HG02938 (cell line): ENCODE results near the gene ASAP2.

Source experiments
- ATAC-seq: cut with Tn5 transposase; IDR thresholded peaks from one replicate; pipeline ENCODE4 v1.9.1; 2021; ENCODE audit warnings: mild to moderate bottlenecking, moderate library complexity; ENCODE audit not compliant: unreplicated experiment

ASAP2 gene

DNA sequence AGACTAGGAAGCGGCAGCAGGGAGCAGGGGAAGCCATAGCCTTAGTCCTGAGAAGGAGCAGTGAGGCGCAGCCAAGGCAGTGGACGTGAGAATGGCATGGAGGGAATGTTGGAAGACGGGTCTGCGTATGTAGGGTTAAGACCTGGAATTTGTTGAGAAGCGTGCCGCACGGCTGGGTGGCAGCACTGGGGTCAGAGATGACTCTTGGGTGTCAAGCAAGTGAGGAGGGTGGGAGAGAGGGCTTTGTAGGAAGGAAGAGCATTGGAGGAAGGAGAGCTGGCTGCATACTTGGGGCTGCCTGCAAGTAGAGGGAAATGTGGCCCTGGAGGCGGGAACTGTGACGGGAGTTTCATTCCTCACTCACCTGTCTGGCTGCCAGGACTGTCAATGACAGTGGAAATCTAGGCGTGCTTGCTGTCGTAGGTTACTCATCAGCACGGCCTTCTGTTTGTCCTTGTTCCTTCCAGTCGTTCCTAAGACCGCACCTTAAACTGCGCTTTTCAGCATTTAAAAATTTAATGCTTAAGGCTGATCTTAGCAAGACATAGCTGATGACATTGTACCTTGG lies 108.8 kb downstream of the ASAP2 start:
- ATAC-seq = no peak

DNA sequence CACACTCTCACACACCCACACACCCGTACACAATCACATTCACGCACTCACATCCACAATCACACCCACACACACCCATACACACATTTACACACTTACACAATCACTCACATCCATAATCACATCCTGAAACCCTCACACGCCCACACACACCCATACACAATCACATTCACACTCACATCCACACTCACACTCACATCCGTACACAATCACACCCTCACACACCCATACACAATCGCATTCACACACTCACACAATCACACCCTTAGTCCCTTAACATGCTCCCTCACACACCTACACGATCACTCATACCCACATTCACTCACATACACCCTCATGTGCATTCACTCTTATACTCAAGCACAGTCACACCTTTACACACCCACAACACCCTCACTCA lies 110.9 kb downstream of the ASAP2 start:
- no peak for ATAC-seq

DNA sequence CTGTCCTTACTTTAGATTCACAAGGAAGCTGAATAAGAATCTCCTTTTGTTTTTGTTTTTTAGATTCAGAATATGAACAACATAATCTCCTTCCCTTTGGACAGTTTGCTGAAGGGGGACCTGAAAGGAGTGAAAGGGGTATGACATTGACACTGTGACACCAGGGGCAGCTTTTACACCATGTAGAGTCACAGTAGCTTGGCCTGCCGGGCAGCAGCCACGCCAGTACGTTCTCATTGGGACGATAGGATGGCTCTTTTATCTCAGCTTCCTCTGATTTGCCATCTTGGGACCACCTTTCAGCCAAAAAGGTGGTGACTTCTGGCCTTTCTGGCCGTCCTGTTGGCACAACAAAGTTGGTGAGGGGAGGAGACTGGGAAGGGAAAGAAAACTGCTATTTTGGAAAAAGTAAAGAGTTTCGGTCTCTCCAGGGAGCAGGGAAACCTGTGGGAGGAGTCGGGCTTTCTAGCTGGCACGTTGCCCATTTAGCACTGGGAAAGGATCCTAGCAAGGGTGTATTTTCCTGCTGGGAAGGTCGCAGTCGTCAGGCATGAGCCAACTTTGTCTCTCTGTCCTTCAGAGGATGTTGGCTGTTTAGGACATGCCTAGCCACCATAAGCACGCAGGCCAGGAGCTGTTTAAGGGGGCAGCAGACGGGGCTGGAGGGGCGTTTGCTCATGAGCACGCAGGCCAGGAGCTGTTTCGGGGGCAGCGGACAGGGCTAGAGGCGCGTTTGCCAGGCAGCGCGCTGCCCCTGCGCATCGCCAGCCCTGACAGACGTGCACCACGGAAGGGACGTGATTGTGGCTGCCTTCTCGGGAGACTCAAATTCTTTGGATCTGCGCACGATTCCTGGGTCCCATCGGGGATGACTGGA lies 112.1 kb downstream of the ASAP2 start:
- no peak for ATAC-seq

DNA sequence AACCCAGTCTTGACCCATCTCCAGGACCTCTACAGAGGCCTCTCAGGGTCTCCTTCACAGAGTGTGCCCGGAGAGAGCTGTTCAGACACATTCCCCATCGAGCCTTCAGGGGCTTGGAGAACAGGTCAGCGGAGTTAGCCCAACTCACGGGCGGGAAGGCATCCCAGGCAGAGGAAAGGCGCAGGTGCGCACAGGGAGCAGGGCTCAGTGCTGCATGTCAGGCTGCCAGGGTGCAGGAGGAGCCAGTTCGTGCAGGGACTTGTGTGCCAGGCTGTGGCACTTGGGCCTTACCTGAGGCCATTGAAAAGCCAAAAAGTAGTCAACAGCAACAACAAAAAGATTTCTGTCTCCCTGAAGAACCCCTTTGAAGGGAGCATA lies 112.7 kb downstream of the ASAP2 start:
- ATAC-seq = no peak

DNA sequence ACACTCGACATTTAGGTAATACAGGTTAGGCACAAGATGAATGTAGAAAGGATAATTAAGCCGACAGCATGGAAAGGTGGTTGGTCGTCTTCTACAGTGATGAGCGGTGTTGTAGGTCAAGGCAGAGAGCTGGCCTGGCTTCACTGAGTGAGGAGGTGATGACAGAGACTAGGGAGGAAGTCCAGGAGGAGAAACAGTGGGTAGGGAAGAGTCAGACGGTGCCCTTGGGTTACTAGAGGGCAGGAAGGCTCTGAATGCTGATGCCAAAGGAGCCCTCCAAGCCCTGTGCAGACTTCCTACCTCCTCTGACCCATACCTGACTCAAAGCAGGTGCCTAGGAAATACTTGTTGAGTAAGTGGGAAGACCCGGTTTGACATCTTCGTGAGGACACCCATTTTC lies 116.0 kb downstream of the ASAP2 start:
- no peak for ATAC-seq

DNA sequence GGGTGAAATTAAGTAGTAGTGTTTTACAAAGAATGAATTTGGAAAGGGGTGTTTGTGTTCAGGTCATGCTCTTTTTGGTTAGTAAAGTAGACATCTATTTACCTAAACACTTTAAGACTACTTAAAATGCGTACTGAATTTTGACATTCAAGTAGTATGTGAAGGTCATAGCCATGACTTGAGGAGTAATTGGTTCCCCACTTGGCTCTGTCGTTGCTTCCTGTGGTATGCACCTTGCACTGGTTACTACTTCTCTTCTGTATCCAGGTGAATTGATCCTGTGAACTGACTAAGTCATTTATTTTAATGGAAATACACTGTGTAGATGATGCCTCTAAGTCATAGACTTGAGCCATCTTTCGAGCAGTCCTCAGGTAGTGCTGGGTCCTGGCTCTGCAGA lies 118.8 kb downstream of the ASAP2 start:
- ATAC-seq = no peak

DNA sequence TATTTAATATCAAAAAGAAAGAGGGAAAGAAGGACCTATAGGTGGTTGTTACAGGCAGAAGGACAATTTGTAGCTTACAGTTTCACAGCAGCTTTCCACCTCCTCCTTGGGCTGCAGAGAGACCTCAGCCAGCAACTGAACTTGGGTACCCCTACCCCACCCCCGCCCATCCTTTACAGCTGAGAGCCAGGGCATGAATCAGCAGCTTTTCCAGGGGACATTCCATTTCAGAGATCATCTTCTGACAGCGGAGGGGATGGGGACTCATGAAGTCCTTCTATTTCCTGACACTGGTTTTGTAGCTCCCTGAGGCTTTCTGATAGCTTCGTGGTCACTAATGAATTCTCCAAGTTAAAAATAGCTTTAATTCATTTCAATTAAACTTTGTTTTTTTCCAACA lies 120.4 kb downstream of the ASAP2 start:
- no peak for ATAC-seq

DNA sequence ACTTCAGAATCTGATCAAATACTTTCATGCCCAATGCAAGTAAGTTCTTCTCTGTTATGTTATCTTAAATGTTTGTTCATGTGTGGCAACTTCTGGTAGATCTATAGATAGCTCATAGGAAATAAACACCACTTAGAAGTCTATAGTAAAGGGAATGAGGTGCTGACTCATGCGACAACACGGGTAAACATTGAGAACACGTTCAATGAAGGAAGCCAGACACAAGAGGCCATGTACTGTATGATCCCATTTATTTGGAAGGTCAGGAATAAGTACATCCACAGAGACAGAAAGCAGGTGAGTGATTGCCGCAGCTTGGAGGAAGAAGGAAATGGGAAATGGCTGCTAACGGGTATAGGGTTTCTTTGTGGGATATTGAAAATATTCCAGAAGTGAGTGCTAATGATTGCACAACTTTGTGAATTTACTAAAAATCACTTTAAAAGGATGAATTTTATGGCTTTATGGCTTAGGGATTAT lies 121.3 kb downstream of the ASAP2 start:
- ATAC-seq = no peak

DNA sequence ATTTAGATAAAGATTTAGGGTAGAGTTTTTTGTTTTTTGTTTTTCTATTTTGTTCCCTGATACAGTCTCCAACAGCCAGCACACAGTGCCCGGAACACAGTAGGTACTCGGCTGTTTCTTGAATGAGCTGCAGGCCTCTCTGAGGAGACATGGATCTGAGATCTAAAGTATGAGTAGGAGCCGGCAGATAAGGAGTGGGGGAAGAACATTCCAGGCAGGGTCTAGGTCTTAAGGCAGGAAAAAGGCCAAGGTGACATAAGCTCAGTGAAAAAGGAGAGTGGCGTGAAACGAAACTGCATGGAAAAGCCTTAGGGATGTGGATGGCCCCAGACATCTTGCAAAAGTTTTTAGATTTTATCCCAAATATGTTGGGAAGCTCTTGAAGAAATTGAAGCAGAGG lies 122.3 kb downstream of the ASAP2 start:
- no peak for ATAC-seq

DNA sequence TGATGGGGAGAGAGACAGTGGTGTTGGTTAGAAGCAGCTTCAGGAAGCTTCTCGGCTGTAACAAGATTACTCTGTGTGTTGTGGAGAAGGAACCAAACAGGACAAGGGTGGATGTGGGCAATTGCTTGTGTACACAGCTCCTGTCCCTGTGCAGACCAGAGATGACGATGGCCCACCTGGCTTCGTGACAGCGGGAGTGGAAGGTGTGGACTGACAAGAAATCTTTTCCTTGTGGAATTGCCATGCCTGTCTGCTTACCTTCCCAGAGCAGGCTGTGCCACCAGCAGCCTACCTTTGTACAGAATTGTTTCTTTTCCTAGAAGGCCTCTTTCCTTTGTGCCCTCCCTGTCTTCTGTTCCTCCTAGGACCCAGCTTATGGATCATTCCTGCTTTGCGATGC lies 122.9 kb downstream of the ASAP2 start:
- ATAC-seq = no peak

DNA sequence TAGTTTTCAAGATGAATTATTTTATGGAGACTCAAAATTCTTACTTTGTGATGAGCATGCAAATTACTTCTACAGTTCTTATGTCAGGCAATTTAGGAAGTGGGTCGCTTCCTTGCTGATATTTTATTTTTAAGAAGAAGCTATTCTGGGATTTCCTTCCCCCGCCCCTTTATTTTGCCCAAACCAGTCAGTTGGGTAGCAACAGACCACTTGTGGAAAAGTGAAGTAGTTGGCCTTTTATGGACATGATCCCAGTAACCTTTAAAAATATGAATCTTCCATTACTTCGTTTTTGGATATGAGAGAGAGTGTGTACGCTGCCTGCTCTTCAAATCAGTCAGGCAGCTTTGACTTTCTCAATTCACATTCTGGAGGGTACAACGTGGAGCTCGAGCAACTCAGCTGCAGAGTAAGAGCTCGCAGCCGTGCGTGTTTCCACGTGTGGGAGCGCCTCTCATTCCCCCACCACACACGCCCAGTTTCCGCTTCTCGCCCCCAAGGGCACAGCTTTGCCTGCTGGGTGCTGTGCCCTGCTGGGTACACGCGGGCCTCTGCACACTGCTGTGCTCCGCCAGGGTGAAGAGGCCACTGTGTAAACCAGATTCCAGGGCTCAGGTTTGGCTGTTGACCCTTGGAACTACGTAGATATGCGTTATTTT lies 124.1 kb downstream of the ASAP2 start:
- ATAC-seq = no peak

DNA sequence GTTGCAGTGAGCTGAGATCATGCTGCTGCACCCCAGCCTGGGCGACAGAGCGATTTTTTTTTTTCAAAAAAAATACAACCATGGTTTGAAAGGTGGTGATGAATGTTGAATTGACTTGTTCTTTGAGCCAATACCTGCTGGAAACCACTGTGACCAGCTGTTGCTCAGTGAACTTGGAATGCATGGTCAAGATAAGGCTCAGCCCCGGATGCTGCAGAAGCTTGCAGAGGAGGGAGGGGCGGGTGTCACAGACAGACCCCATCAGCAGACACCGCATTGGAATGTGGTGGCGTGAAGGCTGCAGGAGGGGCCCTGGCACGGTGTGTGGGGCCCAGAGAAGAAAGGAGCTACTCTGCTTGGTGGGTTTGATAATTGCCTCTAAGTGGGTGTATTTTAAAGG lies 125.1 kb downstream of the ASAP2 start:
- no peak for ATAC-seq

DNA sequence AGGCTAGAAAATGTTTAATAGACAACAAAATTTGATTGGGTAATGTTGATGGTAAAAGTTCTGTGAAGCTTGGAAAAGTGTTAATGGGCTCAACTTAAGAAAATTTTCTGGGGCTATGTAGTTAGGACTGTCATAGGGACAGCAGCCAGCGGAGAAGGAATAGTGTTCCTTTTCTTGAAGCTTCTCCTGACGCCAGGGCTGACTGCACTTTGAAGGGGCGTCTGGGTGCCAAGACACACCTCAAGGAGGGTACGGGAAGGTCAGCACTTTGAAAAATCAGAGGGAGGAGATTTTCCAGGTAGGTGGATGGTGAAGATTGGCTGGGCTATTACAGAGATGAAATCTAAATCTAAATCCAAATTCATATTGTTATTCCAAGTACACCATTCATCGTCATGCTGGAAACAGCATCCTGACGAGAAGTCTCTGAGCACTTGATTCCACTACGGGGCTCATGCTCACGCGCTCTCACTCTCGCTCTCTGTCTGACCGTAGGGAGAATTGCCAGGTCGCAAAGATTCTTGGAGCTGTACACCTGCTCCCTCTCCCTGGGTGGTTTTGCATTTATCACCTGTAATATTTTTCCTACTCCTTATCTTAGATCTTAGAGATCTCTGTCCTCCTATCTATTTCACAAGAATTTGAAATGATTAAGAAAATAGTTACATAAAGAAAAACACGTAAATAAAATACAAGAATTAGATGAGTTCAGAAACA lies 125.7 kb downstream of the ASAP2 start:
- no peak for ATAC-seq

DNA sequence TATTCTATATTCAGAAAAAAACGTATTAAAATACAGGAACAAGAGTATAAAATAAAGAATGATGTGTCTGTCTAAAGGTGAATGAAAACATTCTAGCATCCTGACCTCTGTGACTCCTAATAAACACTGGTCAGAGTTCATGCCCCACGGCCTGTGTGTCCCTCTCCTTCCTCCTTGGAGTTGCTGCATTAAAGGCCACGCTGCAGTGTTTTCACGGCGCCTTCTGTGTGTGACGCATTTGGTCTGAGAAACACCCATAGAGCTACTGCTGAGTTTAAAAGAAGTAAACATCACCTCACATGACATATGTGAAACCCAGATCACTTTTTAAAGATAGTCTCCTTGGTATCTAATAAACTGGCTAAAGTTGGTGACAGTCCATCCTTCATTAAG lies 126.2 kb downstream of the ASAP2 start:
- ATAC-seq = no peak

DNA sequence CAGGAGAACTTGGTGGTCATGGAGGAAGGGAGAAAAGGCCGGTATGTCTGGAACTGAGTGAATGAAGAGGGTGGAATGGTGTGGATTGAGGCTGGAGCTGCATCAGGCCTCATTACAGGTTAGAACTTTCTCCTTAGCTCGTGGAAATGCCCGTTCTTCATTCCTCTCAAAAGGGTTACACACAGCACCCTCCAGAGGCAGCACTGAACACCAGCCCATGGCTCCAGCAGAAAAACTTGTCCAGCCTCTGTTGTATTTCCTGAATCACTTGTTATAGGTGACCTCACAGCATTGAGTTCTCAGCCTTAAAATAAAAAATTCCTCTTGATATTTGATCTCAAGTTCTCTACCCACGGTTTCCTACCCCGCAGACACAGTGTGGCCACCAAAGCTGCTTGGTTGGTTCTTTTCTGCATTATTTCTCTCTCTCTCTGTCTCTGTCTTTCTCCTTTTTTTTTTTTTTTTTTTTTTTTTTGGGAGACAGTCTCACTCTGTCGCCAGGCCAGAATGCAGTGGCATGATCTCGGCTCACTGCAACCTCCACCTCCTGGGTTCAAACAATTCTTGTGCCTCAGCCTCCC lies 127.1 kb downstream of the ASAP2 start:
- no peak for ATAC-seq

DNA sequence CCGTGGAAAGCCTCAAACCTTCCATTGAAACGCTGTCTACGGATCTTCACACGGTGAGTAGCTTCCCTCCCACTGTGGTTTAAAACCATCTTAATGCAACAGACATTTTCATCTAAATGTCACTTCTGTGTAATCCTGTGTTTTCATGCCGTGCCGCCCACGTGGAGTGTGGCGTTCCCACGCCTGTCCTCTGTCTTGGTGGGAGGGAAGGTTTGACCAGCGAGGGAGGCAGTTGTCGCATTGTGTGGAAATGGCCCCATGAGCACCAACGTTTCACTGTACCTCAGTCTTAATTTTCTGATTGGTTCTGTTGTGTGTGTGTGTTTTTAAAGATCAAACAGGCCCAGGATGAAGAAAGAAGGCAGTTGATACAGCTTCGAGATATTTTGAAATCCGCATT lies 128.1 kb downstream of the ASAP2 start:
- no peak for ATAC-seq

DNA sequence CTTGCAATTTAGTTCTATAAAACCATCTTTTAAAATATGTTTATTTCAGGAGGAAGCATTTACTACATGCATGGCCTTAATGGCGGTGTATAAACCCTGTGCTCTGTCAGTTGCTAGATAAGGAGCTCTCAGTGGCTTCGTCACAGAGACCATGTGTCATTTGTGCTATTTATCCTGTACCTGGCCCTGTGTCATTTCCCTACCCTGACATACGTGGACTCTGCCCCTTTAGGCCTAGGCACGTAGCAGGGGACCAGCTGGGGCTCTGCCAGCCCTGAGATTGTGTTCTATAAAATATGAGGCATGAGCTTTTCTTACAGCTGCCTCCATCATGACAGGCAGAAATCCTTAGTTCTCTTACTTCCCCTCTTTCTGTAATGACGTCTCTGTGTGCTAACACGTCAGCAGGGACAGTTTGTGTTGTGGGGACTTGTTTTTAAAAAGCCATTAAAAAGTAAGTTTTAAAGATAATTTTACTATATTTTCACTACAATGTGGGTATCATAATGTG lies 128.8 kb downstream of the ASAP2 start:
- no peak for ATAC-seq

DNA sequence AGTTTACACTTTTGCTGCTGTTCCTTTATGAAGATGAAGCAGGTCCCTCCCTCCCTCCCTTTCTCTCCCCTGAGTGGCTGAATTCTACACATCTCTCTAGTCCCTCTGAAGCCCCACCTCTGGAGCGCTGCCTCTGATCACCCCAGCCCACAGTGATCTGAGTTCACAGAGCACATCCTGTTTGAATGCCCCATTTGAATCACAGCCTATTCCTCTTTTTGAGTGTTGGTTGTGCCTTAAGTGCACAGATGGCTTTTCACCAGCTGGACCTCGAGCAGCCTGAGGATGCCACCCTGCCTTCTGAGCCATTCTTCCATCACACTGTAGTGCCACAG lies 129.6 kb downstream of the ASAP2 start:
- ATAC-seq = no peak

DNA sequence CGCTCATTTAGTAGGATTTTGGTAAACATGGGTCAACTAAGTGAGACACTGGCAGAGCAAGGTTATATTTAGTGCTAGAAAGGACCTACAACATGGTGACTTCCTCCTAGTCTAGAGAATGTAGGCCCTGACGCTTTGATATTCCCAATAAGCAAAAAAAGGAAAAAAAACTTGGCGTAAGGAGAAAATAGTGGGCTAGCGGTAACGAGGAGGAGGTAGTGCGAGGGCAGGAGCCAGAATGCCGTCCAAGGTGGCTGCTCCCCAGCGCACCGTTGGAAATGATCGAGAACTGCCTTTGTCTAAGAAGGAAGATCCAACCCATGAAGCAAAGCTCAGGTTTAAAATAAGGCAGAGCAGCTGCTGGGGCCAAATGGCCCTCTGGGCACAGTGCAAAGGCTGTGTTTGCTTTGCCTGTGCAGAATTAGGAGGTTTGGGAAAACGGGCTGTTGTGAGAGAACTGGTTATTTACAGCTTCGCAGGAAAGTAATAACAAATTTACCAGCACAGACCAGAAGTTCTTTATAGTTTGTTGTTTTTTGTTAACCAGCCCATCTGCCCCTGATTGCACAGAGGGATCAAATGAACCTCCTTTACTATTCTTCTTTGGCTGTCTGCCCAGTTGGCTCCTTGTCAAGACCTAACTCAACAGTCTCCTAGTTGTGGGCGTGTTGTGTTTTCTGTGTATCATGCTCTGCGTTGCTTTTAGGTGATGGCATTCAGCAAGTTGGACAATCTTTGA lies 130.1 kb downstream of the ASAP2 start:
- no peak for ATAC-seq

DNA sequence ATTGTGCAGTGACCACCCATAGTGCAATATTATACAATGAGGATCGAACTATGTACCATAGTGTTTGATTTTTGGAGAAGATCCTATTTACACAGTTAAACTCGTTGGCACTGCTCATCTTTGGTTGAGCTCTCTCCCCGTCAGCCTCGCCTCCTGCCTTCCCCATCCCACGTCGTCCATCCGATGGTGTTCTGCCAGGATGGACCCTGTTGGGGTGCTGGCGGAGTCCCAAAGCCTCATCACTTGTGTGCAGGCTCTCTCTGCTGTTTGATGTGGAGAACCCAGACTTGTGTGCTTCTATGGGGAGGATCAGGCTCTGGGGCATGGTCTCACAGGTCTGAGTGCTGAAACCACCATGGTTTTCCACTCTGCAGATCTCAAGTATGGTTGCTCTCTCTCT lies 131.3 kb downstream of the ASAP2 start:
- no peak for ATAC-seq
